GM23248 (cell line): ENCODE data around the gene PHPT1. TPM values are rescaled to one million over a fixed set of nuclear protein-coding genes. Genes with fewer than 3 reads are reported as not detected.
"Not testable (repeated sequence)": the region's sequence is repeated elsewhere in the genome, so short reads cannot be mapped to it uniquely, and the experiment has no call there.

ENCODE experiments used
- DNase-seq: peaks from one replicate; pipeline ENCODE4 v3.0.0-alpha.2; 2015
- H2AFZ ChIP-seq: fragments of 200-600 bp; sonication (generic); 2 replicates; pipeline ENCODE4 v1.6.1; 2016; ENCODE audit warnings: antibody characterized with exemption
- H3F3A ChIP-seq: fragments of 200-600 bp; sonication (generic); 2 replicates; pipeline ENCODE4 v1.6.1; 2016; ENCODE audit warnings: mild to moderate bottlenecking, antibody characterized with exemption, mixed run types; ENCODE audit not compliant: insufficient read depth
- H3K27ac ChIP-seq: fragments of 200-600 bp; sonication (generic); 2 replicates; pipeline ENCODE4 v1.5.1; 2016; ENCODE audit warnings: mild to moderate bottlenecking
- H3K27me3 ChIP-seq: fragments of 200-600 bp; sonication (generic); replicated peaks from 2 replicates; pipeline ENCODE4 v1.6.1; 2016; ENCODE audit warnings: mild to moderate bottlenecking; ENCODE audit not compliant: insufficient read depth
- H3K36me3 ChIP-seq: fragments of 200-600 bp; sonication (generic); 2 replicates; pipeline ENCODE4 v1.6.1; 2016; ENCODE audit warnings: low read depth, mild to moderate bottlenecking
- H3K4me1 ChIP-seq: fragments of 200-600 bp; sonication (generic); 2 replicates; pipeline ENCODE4 v1.6.1; 2016; ENCODE audit warnings: mild to moderate bottlenecking; ENCODE audit not compliant: insufficient read depth
- H3K4me2 ChIP-seq: fragments of 200-600 bp; sonication (generic); one replicate; pipeline ENCODE4 v1.6.1; 2016; ENCODE audit warnings: mild to moderate bottlenecking; ENCODE audit not compliant: unreplicated experiment
- H3K4me3 ChIP-seq: fragments of 200-600 bp; sonication (generic); 2 replicates; pipeline ENCODE4 v1.5.1; 2016; ENCODE audit warnings: mild to moderate bottlenecking
- H3K79me2 ChIP-seq: fragments of 200-600 bp; sonication (generic); 2 replicates; pipeline ENCODE4 v1.6.1; 2016; ENCODE audit warnings: mild to moderate bottlenecking; ENCODE audit not compliant: insufficient read depth
- H3K9ac ChIP-seq: fragments of 200-600 bp; sonication (generic); 2 replicates; pipeline ENCODE4 v1.6.1; 2016; ENCODE audit warnings: mild to moderate bottlenecking
- H3K9me2 ChIP-seq: fragments of 200-600 bp; sonication (generic); 2 replicates; pipeline ENCODE4 v1.6.1; 2016; ENCODE audit warnings: mixed run types, mild to moderate bottlenecking, moderate library complexity; ENCODE audit not compliant: insufficient read depth
- H3K9me3 ChIP-seq: fragments of 200-600 bp; sonication (generic); one replicate; pipeline ENCODE4 v1.6.1; 2017; ENCODE audit warnings: low read depth
- H4K20me1 ChIP-seq: fragments of 200-600 bp; sonication (generic); 2 replicates; pipeline ENCODE4 v1.6.0; 2016; ENCODE audit not compliant: insufficient read depth
- EZH2 ChIP-seq: fragments of 200-600 bp; sonication (generic); IDR thresholded peaks from 2 replicates; pipeline ENCODE4 v1.6.1; 2018; ENCODE audit warnings: antibody characterized with exemption, mild to moderate bottlenecking; ENCODE audit not compliant: insufficient read depth, poor library complexity, severe bottlenecking
- EZH2phosphoT487 ChIP-seq: fragments of 200-600 bp; sonication (generic); IDR thresholded peaks from 2 replicates; pipeline ENCODE4 v1.6.1; 2018; ENCODE audit warnings: antibody characterized with exemption, moderate library complexity, mild to moderate bottlenecking, low read depth; ENCODE audit not compliant: insufficient read depth
- WGBS, 2 experiments: methylation state at CpG; one replicate each; pipeline ENCODE4 v1.1.6; 2015 to 2017; ENCODE audit warnings: low lambda C conversion rate in 2 of 2, low coverage in 1 of 2; ENCODE audit errors: missing lambda C conversion rate in 2 of 2; 5-methylcytosine and 5-hydroxymethylcytosine counted together
- in situ Hi-C: fragments of 300-500 bp; cut with MboI; formaldehyde crosslinking; loops from 2 replicates; pipeline ENCODE4 v1.15.0; 2020
- polyA plus RNA-seq: library from polyadenylated mRNA; unstranded; fragments of >200 nt; fragmentation: Nextera tagmentation; extraction: Ambion mirVana; gene quantifications from 2 replicates; pipeline ENCODE4 v1.2.1, GENCODE V29; 2016
- total RNA-seq: library from RNA; depleted of rRNA; stranded (reverse); fragments of >200 nt; shearing (Covaris generic); gene quantifications from 2 replicates; pipeline ENCODE4 v1.2.3, GENCODE V29; 2014

Gene PHPT1
- total and polyA plus RNA-seq, 2 experiments from 2014 or later, result 84.6 to 302 TPM

GRCh38 chr9:136840877-136841645 is 8.1 kb upstream of the PHPT1 start:
- Histone ChIP-seq H4K20me1 (no peaks in the 10 kb centered on the region), H3K9me2 (no peaks in the 10 kb centered on the region), H3K79me2 (no peaks in the 10 kb centered on the region), H3K36me3 (no peaks in the 10 kb centered on the region), H3K9ac (no peak overlapping the region), H3K27me3 (0 out of 2 replicates have a peak, but pooled peaks cover 3% of the 10 kb centered on the region), H3K27ac (no peak overlapping the region), H3F3A (no peaks in the 10 kb centered on the region), H3K9me3 (no peaks in the 10 kb centered on the region), H3K4me1 (peaks cover 13% of the 10 kb centered on the region), H2AFZ (no peak overlapping the region), H3K4me3 (no peak overlapping the region), H3K4me2 (no peak overlapping the region)
- in situ Hi-C loops, result no loop called here
- DNase-seq, result peak; percentile 73
- no peak for TF ChIP-seq EZH2
- TF ChIP-seq EZH2phosphoT487, result no peak
- WGBS, 2 experiments, result 51 to 62% methylated on average over 20 to 28 of the region's 28 CpGs

DNA sequence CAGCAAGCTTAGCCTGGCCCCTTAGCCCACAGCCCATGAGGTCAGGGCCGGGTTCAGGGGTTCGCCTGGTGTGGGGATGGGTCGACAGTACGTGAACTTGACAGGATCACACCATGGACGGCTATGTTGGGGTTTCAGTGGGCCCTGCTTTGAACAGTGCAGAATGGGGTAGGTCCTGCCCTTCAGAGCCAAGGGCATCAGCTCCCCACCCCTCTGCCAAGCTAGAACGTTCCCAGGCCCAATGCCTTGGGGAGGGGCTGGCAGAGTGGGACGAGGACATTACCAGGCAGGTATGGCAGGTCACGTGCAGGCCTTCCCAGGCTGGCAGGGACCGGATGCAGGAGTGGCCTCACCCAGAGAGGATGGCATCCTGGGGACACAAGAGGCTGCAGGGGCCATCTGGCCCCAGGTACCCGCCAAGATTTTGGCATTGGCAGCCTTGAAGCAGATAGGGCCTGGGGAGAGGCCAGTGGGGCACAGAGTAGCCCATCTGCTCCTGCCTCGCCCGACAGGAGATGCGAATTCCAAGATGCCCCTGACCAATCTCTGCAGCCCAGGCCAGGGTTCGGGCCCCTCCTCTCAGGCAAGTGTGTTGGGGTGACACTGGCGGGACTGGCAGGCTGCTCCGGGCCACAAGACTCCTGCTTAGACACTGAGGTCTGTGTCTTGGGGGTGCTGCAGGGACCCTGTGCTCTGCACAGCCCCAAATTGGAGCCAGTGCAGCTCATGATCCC is 7.4 kb upstream of the PHPT1 start:
- in situ Hi-C loops, H3F3A ChIP-seq, H2AFZ ChIP-seq, DNase-seq, H3K27ac ChIP-seq, H3K9ac ChIP-seq, H4K20me1 ChIP-seq, H3K9me3 ChIP-seq, H3K4me3 ChIP-seq, H3K9me2 ChIP-seq, H3K36me3 ChIP-seq, H3K79me2 ChIP-seq, H3K27me3 ChIP-seq: not testable (repeated sequence)
- WGBS, 2 experiments, result 40 to 42% methylated on average over 16 of the region's 16 CpGs
- peaks cover 13% of the 10 kb centered on the region for H3K4me1 ChIP-seq
- H3K4me2 ChIP-seq, result peak overlapping the region; percentile 89

- H3K9me3 ChIP-seq, H3K79me2 ChIP-seq, H3K27ac ChIP-seq, H3K9me2 ChIP-seq, H4K20me1 ChIP-seq, H3F3A ChIP-seq, H3K27me3 ChIP-seq, H3K36me3 ChIP-seq, in situ Hi-C loops, H2AFZ ChIP-seq: not testable (repeated sequence)
- Histone ChIP-seq H3K4me2 (peak within 1 kb of the TSS; percentile 89), H3K4me1 (peaks cover 13% of the 10 kb centered on the region), H3K9ac (peak within 1 kb of the TSS; percentile 47), H3K4me3 (peak within 1 kb of the TSS; percentile 74)
- 1% methylated on average over 20 to 26 of the region's 27 CpGs for WGBS, 2 experiments
- DNase-seq, result peak; percentile 86
Measured at GRCh38 chr9:136842380-136842948, 6.7 kb upstream of the PHPT1 start, which contains the start of gene AJM1. Gene AJM1 (plus strand): TSS chr9:136842478. CDS start chr9:136844415, 1,937 bp downstream.

DNA sequence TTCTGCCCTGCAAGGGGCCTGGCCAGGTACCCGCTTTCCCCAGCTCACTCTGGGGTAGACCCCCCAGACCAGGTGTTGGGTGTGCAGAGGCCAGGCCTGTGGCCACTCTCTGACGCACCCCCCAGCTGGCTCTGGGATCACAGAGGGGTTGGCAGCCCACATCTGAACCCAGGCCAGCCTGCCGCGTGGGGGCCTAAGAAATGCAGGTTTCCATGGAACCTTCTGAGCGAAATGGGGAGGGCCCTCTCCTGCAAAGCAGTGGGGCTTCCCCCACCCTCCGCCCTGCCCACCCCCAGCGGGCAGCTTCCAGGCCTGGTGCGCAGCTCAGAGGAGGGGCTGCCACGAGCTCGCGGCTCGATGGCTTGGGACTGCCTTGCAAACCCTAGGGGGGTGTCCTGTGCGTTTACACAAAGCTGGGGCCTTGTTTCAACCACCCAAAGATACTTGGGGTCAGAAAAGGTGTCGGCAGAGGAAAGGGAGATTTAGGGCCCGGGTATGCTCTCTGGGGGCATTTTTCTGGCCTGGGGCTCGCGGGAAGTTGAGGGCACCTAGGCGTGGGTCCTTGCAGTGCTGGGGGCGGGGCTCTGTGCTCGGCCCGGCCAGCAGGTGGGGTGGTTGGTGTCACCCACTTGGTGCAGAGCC is 5.9 kb upstream of the PHPT1 start:
- H2AFZ ChIP-seq, H3K79me2 ChIP-seq, H3F3A ChIP-seq, H3K27me3 ChIP-seq, H3K4me3 ChIP-seq, H4K20me1 ChIP-seq, in situ Hi-C loops, DNase-seq, H3K9me2 ChIP-seq, H3K9me3 ChIP-seq, H3K27ac ChIP-seq, H3K36me3 ChIP-seq, H3K4me2 ChIP-seq, H3K9ac ChIP-seq: not testable (repeated sequence)
- WGBS, 2 experiments, result 17 to 24% methylated on average over 17 to 19 of the region's 21 CpGs
- peaks cover 13% of the 10 kb centered on the region for H3K4me1 ChIP-seq
